ENCODE data around the gene PLBD2.

The PLBD2 gene

GRCh38 chr12:113347892-113348291 is 10.5 kb upstream of the PLBD2 start:
- no peak for TF ChIP-seq SIN3A (IDR thresholded peaks at IDR 0.05; ENCODE audit: borderline replicate concordance, insufficient read depth, low read length)
- TF ChIP-seq FOXP2 (optimal IDR thresholded peaks at IDR 0.05; ENCODE audit: borderline replicate concordance, extremely low read depth, extremely low read length, insufficient read depth): no peak
- TF ChIP-seq POLR2AphosphoS5 (IDR thresholded peaks at IDR 0.05; ENCODE audit: low read depth, low read length): no peak
- no peak for TF ChIP-seq TAF1 (IDR thresholded peaks at IDR 0.05; ENCODE audit: borderline replicate concordance, insufficient read depth, low read length)
- TF ChIP-seq REST (IDR thresholded peaks at IDR 0.05; ENCODE audit: insufficient read depth in 1 of 2, low read depth in 2 of 2, low read length in 2 of 2): no peak

DNA sequence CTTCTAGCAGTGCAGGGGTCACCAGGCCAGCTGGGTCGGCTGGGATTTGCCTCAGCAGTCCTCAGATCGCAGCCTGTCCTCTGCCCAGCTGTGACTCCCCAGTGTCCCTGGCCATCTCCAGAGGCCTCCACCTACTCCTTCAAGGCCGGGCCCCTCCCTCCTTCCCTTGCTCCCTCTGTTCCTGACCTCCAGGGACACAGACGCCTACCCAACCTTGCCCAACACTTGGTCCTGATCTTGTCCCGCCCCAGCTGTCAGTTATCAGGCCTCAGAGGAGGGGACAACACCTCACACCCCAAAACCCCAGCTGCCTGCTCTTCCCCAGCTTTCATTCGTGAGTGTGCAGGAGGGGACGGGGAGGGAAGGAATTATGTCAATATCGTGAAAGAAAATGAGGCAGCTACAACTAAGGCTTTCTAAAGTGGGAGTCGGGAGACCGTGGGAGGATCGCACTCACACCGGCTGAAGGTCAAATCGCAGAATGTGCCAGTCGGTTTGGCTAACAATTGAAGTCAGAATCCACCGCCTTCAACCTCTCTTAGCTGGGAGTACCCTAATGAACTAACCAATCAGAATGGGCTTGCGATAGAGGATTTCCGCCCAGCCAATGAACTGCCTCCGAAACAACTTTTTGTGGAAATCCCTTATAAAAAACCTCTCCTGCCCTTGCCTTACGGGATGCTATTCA is 9.4 kb upstream of the PLBD2 start:
- no peak for TF ChIP-seq SIN3A (IDR thresholded peaks at IDR 0.05; ENCODE audit: borderline replicate concordance, insufficient read depth, low read length)
- TF ChIP-seq TAF1 (IDR thresholded peaks at IDR 0.05; ENCODE audit: borderline replicate concordance, insufficient read depth, low read length): no peak
- TF ChIP-seq POLR2AphosphoS5 (IDR thresholded peaks at IDR 0.05; ENCODE audit: low read depth, low read length): no peak
- TF ChIP-seq FOXP2 (optimal IDR thresholded peaks at IDR 0.05; ENCODE audit: borderline replicate concordance, extremely low read depth, extremely low read length, insufficient read depth): no peak
- no peak for TF ChIP-seq REST (IDR thresholded peaks at IDR 0.05; ENCODE audit: insufficient read depth in 1 of 2, low read depth in 2 of 2, low read length in 2 of 2)

- TF ChIP-seq REST (IDR thresholded peaks at IDR 0.05; ENCODE audit: insufficient read depth in 1 of 2, low read depth in 2 of 2, low read length in 2 of 2) (no peak), FOXP2 (optimal IDR thresholded peaks at IDR 0.05; ENCODE audit: borderline replicate concordance, extremely low read depth, extremely low read length, insufficient read depth) (no peak), POLR2AphosphoS5 (IDR thresholded peaks at IDR 0.05; ENCODE audit: low read depth, low read length) (no peak)
These were observed 7.3 kb upstream of the PLBD2 start for GRCh38 chr12:113351089-113351488.

DNA sequence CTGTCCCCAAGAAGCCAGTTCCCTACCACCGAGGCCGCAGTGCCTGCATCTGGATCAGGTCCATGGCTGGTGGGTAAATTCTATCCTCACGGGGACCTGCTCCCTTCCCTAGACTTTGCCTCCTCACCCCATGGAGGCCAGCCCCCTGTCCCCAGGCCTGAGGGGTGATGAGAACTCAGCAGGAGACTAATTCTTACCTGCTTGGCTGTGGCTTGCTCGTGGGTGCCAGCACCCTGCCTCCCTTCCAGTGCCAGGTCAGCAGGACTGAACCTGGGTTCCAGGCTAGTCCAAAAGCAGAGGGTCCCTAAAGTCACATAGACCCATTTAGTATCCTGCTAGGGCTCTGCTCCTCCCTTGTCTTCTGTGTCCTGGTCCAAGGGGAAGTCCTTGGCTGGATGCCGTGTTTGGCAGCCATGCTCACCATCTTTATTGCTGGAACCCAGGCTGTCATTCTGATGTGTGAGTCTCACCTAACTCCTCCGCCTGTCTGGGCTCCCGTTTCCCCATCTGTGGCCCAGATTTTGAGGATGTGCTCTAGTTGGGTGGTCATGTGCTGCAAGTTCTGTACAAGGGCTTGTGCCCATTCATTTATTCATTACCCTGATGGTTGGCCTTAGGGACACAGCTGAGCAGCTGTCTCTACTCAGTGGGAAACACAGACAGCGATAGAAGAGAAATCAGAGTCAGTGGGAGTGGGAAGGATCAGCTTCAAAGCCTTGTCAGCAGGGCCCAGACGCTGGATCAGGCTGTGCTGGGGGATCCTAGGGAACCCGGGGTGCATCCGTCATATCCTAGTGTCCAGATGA is 949 bp downstream of the PLBD2 start:
- TF ChIP-seq FOXP2 (optimal IDR thresholded peaks at IDR 0.05; ENCODE audit: borderline replicate concordance, extremely low read depth, extremely low read length, insufficient read depth): no peak

- TF ChIP-seq FOXP2 (optimal IDR thresholded peaks at IDR 0.05; ENCODE audit: borderline replicate concordance, extremely low read depth, extremely low read length, insufficient read depth): no peak
- TF ChIP-seq SIN3A (IDR thresholded peaks at IDR 0.05; ENCODE audit: borderline replicate concordance, insufficient read depth, low read length): no peak
- TF ChIP-seq TAF1 (IDR thresholded peaks at IDR 0.05; ENCODE audit: borderline replicate concordance, insufficient read depth, low read length): no peak
- TF ChIP-seq REST (IDR thresholded peaks at IDR 0.05; ENCODE audit: insufficient read depth in 1 of 2, low read depth in 2 of 2, low read length in 2 of 2): no peak
These were observed 1.8 kb downstream of the PLBD2 start for GRCh38 chr12:113359939-113360748.
